Heart right ventricle (tissue), 16 donors: ENCODE results near the gene SYTL3. TPM values are rescaled to one million over a fixed set of nuclear protein-coding genes. Genes with fewer than 3 reads are reported as not detected.
"Not testable (repeated sequence)": the region's sequence is repeated elsewhere in the genome, so short reads cannot be mapped to it uniquely, and the experiment has no call there.

Source experiments
- ATAC-seq, 8 donors: fragments of 200-7000 bp; cut with Tn5 transposase; one replicate each; pipeline ENCODE4 v1.9.1; 2020; ENCODE audit warnings: mild to moderate bottlenecking in 8 of 8, moderate library complexity in 8 of 8, moderate number of reproducible peaks in 1 of 8
- DNase-seq, 2 donors: peaks; one replicate each; pipeline ENCODE4 v3.0.0-alpha.2; 2020
- H3K27ac ChIP-seq, 10 donors: fragments of 200-600 bp; sonication (generic) in 2 of 10; one replicate each; pipeline versions ENCODE4 v1.5.0 to v1.8.0; 2020 to 2022; ENCODE audit warnings: mild to moderate bottlenecking in 3 of 10
- H3K27me3 ChIP-seq, 7 donors: fragments of 200-600 bp; one replicate each; pipeline ENCODE4 v1.8.0; 2021 to 2022; ENCODE audit warnings: mild to moderate bottlenecking in 2 of 7
- H3K36me3 ChIP-seq, 9 donors: fragments of 200-600 bp; sonication (generic) in 1 of 9; one replicate each; pipeline versions ENCODE4 v1.5.0 to v1.8.0; 2020 to 2022; ENCODE audit warnings: mild to moderate bottlenecking in 2 of 9
- H3K4me1 ChIP-seq, 9 donors: fragments of 200-600 bp; sonication (generic) in 1 of 9; one replicate each; pipeline versions ENCODE4 v1.5.0 to v1.8.0; 2020 to 2022; ENCODE audit warnings: mild to moderate bottlenecking in 4 of 9
- H3K4me3 ChIP-seq, 10 donors: fragments of 200-600 bp; sonication (generic) in 2 of 10; one replicate each; pipeline versions ENCODE4 v1.5.0 to v1.8.0; 2020 to 2022; ENCODE audit warnings: mild to moderate bottlenecking in 7 of 10, moderate library complexity in 2 of 10
- H3K9me3 ChIP-seq, 11 donors: fragments of 200-600 bp in 10 of 11; sonication (generic) in 2 of 11; one replicate each; pipeline versions ENCODE4 v1.5.0 to v1.8.0; 2013 to 2022; ENCODE audit warnings: mild to moderate bottlenecking in 2 of 11, control low read depth in 1 of 11, moderate library complexity in 1 of 11
- CTCF ChIP-seq, 9 donors: fragments of 200-600 bp; sonication (generic) in 2 of 9; IDR thresholded peaks; one replicate each; pipeline versions ENCODE4 v1.5.0 to v1.8.0; 2021 to 2022; ENCODE audit warnings: antibody characterized with exemption in 9 of 9, mild to moderate bottlenecking in 5 of 9, moderate library complexity in 1 of 9
- WGBS, 2 donors: extraction: QIAGEN DNeasy Blood & Tissue Kit; methylation state at CpG; one replicate each; pipeline ENCODE4 v1.1.7; 2013; ENCODE audit warnings: inconsistent platforms in 1 of 2; 5-methylcytosine and 5-hydroxymethylcytosine counted together
- intact Hi-C, 10 donors: fragments of 100-400 bp; cut with DNase I; formaldehyde crosslinking; loops; one replicate each; pipeline versions ENCODE4 v1.11.1 to v1.14.2; 2022
- polyA plus RNA-seq, 2 donors: library from polyadenylated mRNA; stranded (reverse); fragments of 200-250 nt; gene quantifications; one replicate each; pipeline ENCODE4 v1.2.3, GENCODE V29; 2013
- total RNA-seq, 10 donors: library from RNA; stranded (reverse); fragmentation: NEBNext Ultra II Directional in 3 of 10; extraction: Animal tissue kit (Norgen Biotek cat#: 25700) in 3 of 10; gene quantifications; one replicate each; pipeline versions ENCODE4 v1.2.1 to v1.2.4, GENCODE V29; 2021 to 2023
- donor health status: Arrhythmogenic right ventricular cardiomyopathy.
- donor health status: ischemic (EF 13 %, LVEDD 7.1; RV severe dilation, severe dysfunction).
- donor health status: healthy with polysubstance abuse.
- donor health status: DM: no; HTN: yes; CAD: no.
- donor health status: DM: no; HTN: no; CAD: no.
- donor health status: ischemic (EF 25% LVEDD 6.9; RV normal size, moderate dysfunction).
- donor health status: ischemic (EF 25% LVEDD 5.7; RV mildly dilated, moderate dysfunction).
- donor health status: healthy.
- donor health status: DM: yes; HTN: yes; CAD: no.
- donor health status: Ischemic cardiomyopathy.
- donor health status: ischemic (EF 35%, LVEDD 5.7; RV mildly dilated, moderate dysfunction).
- donor health status: nonischemic (EF 11% LVEDD 7.7; RV severe dilation, severe dysfunction).
- donor health status: DM: yes; HTN: yes; CAD: no.
- donor health status: PGD.
- donor health status: ischemic (EF 29% LVEDD 5.4; RV normal size, mild dysfunction).
- donor health status: nonischemic (EF 23%, LVEDD 6.1; RV moderate dilation, normal function).

SYTL3 gene
- total and polyA plus RNA-seq, 12 donors, result 3.6 to 11.9 (median 8.1) TPM

- DNase-seq (peak; percentile 74 to 83), ATAC-seq (peak; percentile 95 to 98 (median 96))
- WGBS, 2 donors, result 30 to 32% methylated on average over 6 of the region's 6 CpGs
- Histone ChIP-seq H3K27ac (peak overlapping the region; percentile 16 to 87 (median 66)), H3K9me3 (no peaks in the 10 kb centered on the region), H3K27me3 (no peaks in the 10 kb centered on the region), H3K4me1 (peaks cover 2 to 54% (median 17%) of the 10 kb centered on the region in 9 donors), H3K36me3 (no peaks in the 10 kb centered on the region), H3K4me3 (no peak overlapping the region)
- TF ChIP-seq CTCF (IDR thresholded peaks at IDR 0.05), result no peak
- intact Hi-C loops, result no loop called here
These were observed 4.6 kb downstream of the SYTL3 start for GRCh38 chr6:158654498-158654897.

GRCh38 chr6:158654960-158655489 lies 5.2 kb downstream of the SYTL3 start:
- peaks cover 2 to 51% (median 17%) of the 10 kb centered on the region in 9 donors for H3K4me1 ChIP-seq

GRCh38 chr6:158655569-158656450 lies 6.0 kb downstream of the SYTL3 start:
- ATAC-seq, result no peak
- peaks cover 2 to 50% (median 17%) of the 10 kb centered on the region in 9 donors for H3K4me1 ChIP-seq
- no peak overlapping the region for H3K4me3 ChIP-seq
- DNase-seq, result no peak
- H3K27ac ChIP-seq, result peak overlapping the region in 2 of 10 donors; percentile 66 to 87
- no peaks in the 10 kb centered on the region for H3K9me3 ChIP-seq
- intact Hi-C loops, result no loop called here
- H3K27me3 ChIP-seq, result no peaks in the 10 kb centered on the region
- no peaks in the 10 kb centered on the region for H3K36me3 ChIP-seq
- WGBS, 2 donors, result 88 to 89% methylated on average over 22 of the region's 22 CpGs
- TF ChIP-seq CTCF (IDR thresholded peaks at IDR 0.05), result no peak

More at GRCh38 chr6:158654960-158655489, 5.2 kb downstream of the SYTL3 start:
- no peaks in the 10 kb centered on the region for H3K9me3 ChIP-seq
- no peak for DNase-seq
- intact Hi-C loops, result no loop called here
- H3K27ac ChIP-seq, result peak overlapping the region in 8 of 10 donors; percentile 6 to 87 (median 69)
- H3K27me3 ChIP-seq, result no peaks in the 10 kb centered on the region
- H3K4me3 ChIP-seq, result no peak overlapping the region
- WGBS, 2 donors, result 44 to 59% methylated on average over 10 of the region's 10 CpGs
- TF ChIP-seq CTCF (IDR thresholded peaks at IDR 0.05), result no peak
- no peaks in the 10 kb centered on the region for H3K36me3 ChIP-seq
- ATAC-seq, result peak; percentile 1 to 41 (median 4)

GRCh38 chr6:158656986-158657385 lies 7.1 kb downstream of the SYTL3 start:
- peaks cover 2 to 49% (median 17%) of the 10 kb centered on the region in 9 donors for H3K4me1 ChIP-seq
- H3K4me3 ChIP-seq, H3K27me3 ChIP-seq, H3K9me3 ChIP-seq, H3K36me3 ChIP-seq, H3K27ac ChIP-seq, DNase-seq, ATAC-seq, intact Hi-C loops: not testable (repeated sequence)
- 90 to 95% methylated on average over 9 of the region's 9 CpGs for WGBS, 2 donors
